ENCODE results near the gene ZNF765.

GRCh38 chr19:53409505-53410204 lies 14.7 kb downstream of the ZNF765 start:
- TF ChIP-seq CTCF (IDR thresholded peaks at IDR 0.05) (no peak), POLR2A (IDR thresholded peaks at IDR 0.05) (no peak)
